ENCODE measurements around the gene IBTK.

- TF ChIP-seq CTCF (IDR thresholded peaks at IDR 0.05; ENCODE audit: insufficient read depth, low read length, poor library complexity, severe bottlenecking) (no peak), EZH2phosphoT487 (conservative IDR thresholded peaks at IDR 0.05; ENCODE audit: low read length) (no peak)
Observed at GRCh38 chr6:82246370-82246769, 1.2 kb downstream of the IBTK start.
